Endodermal cell (in vitro differentiated cells): ENCODE results near the gene TRIM9. TPM values are rescaled to one million over a fixed set of nuclear protein-coding genes. Genes with fewer than 3 reads are reported as not detected.

ENCODE experiments used
- DNase-seq: peaks from one replicate; pipeline ENCODE4 v3.0.0-alpha.2; 2017
- H3K27ac ChIP-seq: 2 replicates; pipeline ENCODE4 v1.5.1; 2013; ENCODE audit warnings: mild to moderate bottlenecking, low read depth, low read length, moderate library complexity
- H3K27me3 ChIP-seq: 2 replicates; pipeline ENCODE4 v1.6.1; 2013; ENCODE audit warnings: mild to moderate bottlenecking, low read length, moderate library complexity; ENCODE audit not compliant: insufficient read depth, control insufficient read depth, poor library complexity, severe bottlenecking
- H3K36me3 ChIP-seq: 2 replicates; pipeline ENCODE4 v1.7.0; 2013; ENCODE audit warnings: mild to moderate bottlenecking, low read length, moderate library complexity; ENCODE audit not compliant: control insufficient read depth, insufficient read depth
- H3K4me1 ChIP-seq: one replicate; pipeline ENCODE4 v1.7.0; 2013; ENCODE audit warnings: low read length; ENCODE audit not compliant: control insufficient read depth, insufficient read depth
- H3K4me3 ChIP-seq: 2 replicates; pipeline ENCODE4 v1.5.1; 2013; ENCODE audit warnings: mild to moderate bottlenecking, low read length, moderate library complexity
- H3K9ac ChIP-seq: 2 replicates; pipeline ENCODE4 v1.6.1; 2013; ENCODE audit warnings: mild to moderate bottlenecking, low read length, moderate library complexity; ENCODE audit not compliant: poor library complexity, severe bottlenecking; ENCODE audit errors: extremely low read depth
- H3K9me3 ChIP-seq: 2 replicates; pipeline ENCODE4 v1.6.1; 2013; ENCODE audit warnings: mild to moderate bottlenecking, low read length, moderate library complexity; ENCODE audit not compliant: control insufficient read depth
- H3K27ac Mint-ChIP-seq: 2 replicates; pipeline ENCODE4 v1.8.0; 2020; ENCODE audit warnings: mixed read lengths
- H3K27me3 Mint-ChIP-seq: 2 replicates; pipeline ENCODE4 v1.8.0; 2021; ENCODE audit warnings: mild to moderate bottlenecking, mixed read lengths; ENCODE audit not compliant: insufficient read depth
- H3K36me3 Mint-ChIP-seq: 2 replicates; pipeline ENCODE4 v1.8.0; 2020; ENCODE audit warnings: low read depth, mixed read lengths
- H3K4me1 Mint-ChIP-seq: 2 replicates; pipeline ENCODE4 v1.8.0; 2020; ENCODE audit warnings: mixed read lengths
- H3K4me3 Mint-ChIP-seq: 2 replicates; pipeline ENCODE4 v1.8.0; 2020; ENCODE audit warnings: mild to moderate bottlenecking, moderate library complexity, mixed read lengths
- H3K9me3 Mint-ChIP-seq: 2 replicates; pipeline ENCODE4 v1.8.0; 2020; ENCODE audit warnings: mild to moderate bottlenecking, mixed read lengths
- CTCF ChIP-seq: fragments of 200-600 bp; sonication (generic); conservative IDR thresholded peaks from 2 replicates; pipeline ENCODE4 v1.5.0; 2021; ENCODE audit warnings: antibody characterized with exemption, mild to moderate bottlenecking
- WGBS, 2 experiments: methylation state at CpG; one replicate each; pipeline versions ENCODE4 v1.1.5 to v1.1.7; 2013; ENCODE audit warnings: missing lambda C conversion rate in 2 of 2, mixed read lengths in 1 of 2; ENCODE audit not compliant: insufficient coverage in 1 of 2, insufficient read length in 1 of 2; 5-methylcytosine and 5-hydroxymethylcytosine counted together
- total RNA-seq, 2 donors: library from RNA; stranded (reverse); fragmentation: NEBNext Ultra II Directional in 1 of 2; extraction: Animal tissue kit (Norgen Biotek cat#: 25700) in 1 of 2; gene quantifications; 2 replicates in 1 of 2; 3 replicates in 1 of 2; pipeline ENCODE4 v1.2.1, GENCODE V29; 2021

TRIM9 gene
- total RNA-seq, 2 donors from 2014 or later: 0.81 to 0.82 TPM

GRCh38 chr14:51084507-51084906, 10.4 kb downstream of the TRIM9 start:
- H3K27me3 ChIP-seq: peaks cover 13% of the 10 kb centered on the region
- H3K36me3 Mint-ChIP-seq: no peaks in the 10 kb centered on the region
- peaks cover 26% of the 10 kb centered on the region for H3K27me3 Mint-ChIP-seq
- no peaks in the 10 kb centered on the region for H3K4me1 Mint-ChIP-seq
- no peaks in the 10 kb centered on the region for H3K9me3 ChIP-seq
- no peak overlapping the region for H3K4me3 ChIP-seq
- H3K9me3 Mint-ChIP-seq: no peaks in the 10 kb centered on the region
- H3K27ac ChIP-seq: no peak overlapping the region
- DNase-seq: no peak
- no peaks in the 10 kb centered on the region for H3K36me3 ChIP-seq
- no peak overlapping the region for H3K27ac Mint-ChIP-seq
- no peak for TF ChIP-seq CTCF
- H3K4me1 ChIP-seq: no peaks in the 10 kb centered on the region
- H3K4me3 Mint-ChIP-seq: no peak overlapping the region
- no peak overlapping the region for H3K9ac ChIP-seq

GRCh38 chr14:51082349-51082748, 12.6 kb downstream of the TRIM9 start:
- no peaks in the 10 kb centered on the region for H3K9me3 Mint-ChIP-seq

DNA sequence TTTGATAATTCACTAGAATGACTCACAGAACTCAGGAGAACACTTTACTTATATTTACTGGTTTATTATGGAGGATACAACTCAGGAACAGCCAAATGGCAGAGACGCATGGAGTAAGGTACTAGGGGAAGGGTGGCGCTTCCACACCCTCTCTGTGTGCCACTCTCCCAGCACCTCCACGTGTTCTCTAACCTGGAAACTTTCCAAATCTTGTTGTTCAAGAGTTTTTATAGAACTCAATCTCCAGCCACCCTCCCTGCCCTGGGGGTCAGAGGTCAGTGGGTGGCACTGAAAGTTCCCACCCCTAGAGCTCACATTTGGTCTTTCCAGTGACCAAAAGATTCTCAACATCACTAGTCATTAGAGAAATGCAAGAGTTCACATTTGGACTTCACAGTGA, 13.2 kb downstream of the TRIM9 start:
- H3K9ac ChIP-seq: no peak overlapping the region
- no peaks in the 10 kb centered on the region for H3K36me3 ChIP-seq
- H3K27ac ChIP-seq: no peak overlapping the region
- Mint-ChIP-seq H3K4me3 (no peak overlapping the region), H3K27me3 (peaks cover 37% of the 10 kb centered on the region), H3K9me3 (no peaks in the 10 kb centered on the region), H3K27ac (no peak overlapping the region), H3K36me3 (no peaks in the 10 kb centered on the region), H3K4me1 (no peaks in the 10 kb centered on the region)
- no peaks in the 10 kb centered on the region for H3K4me1 ChIP-seq
- 81 to 94% methylated on average over 3 of the region's 3 CpGs for WGBS, 2 experiments
- peaks cover 25% of the 10 kb centered on the region for H3K27me3 ChIP-seq
- H3K4me3 ChIP-seq: no peak overlapping the region
- TF ChIP-seq CTCF: no peak
- no peak for DNase-seq
- no peaks in the 10 kb centered on the region for H3K9me3 ChIP-seq

More at GRCh38 chr14:51082349-51082748, 12.6 kb downstream of the TRIM9 start:
- no peak for TF ChIP-seq CTCF
- H3K4me1 ChIP-seq: no peaks in the 10 kb centered on the region
- no peak overlapping the region for H3K9ac ChIP-seq
- H3K4me3 ChIP-seq: no peak overlapping the region
- Mint-ChIP-seq H3K36me3 (no peaks in the 10 kb centered on the region), H3K27me3 (peaks cover 32% of the 10 kb centered on the region), H3K4me3 (no peak overlapping the region), H3K27ac (no peak overlapping the region), H3K4me1 (no peaks in the 10 kb centered on the region)
- no peaks in the 10 kb centered on the region for H3K36me3 ChIP-seq
- DNase-seq: no peak
- WGBS, 2 experiments: 100% methylated on average over 1 of the region's 1 CpG; no CpG with 5 or more reads in 1 of the 2 experiments
- no peaks in the 10 kb centered on the region for H3K9me3 ChIP-seq
- H3K27me3 ChIP-seq: peaks cover 22% of the 10 kb centered on the region
- H3K27ac ChIP-seq: no peak overlapping the region
